MCF 10A (cell line): ENCODE results near the gene FAM89B. TPM values are rescaled to one million over a fixed set of nuclear protein-coding genes. Genes with fewer than 3 reads are reported as not detected.

Experiments used
- BruUV-seq: library from RNA; stranded (reverse); fragments of 400-500 nt; replicated peaks from 2 replicates; lab custom pipeline; 2021; lab: Mats Ljungman, UMichigan
- CTCF ChIA-PET: fragments of 300-600 bp; sonication (Branson Sonifier 250); formaldehyde crosslinking; extraction: SDS; loops from one replicate; lab custom pipeline; 2021; ENCODE audit warnings: antibody characterized with exemption, inconsistent platforms; lab: Yijun Ruan, JAX
- POLR2A ChIA-PET: fragments of 300-600, 350-650 bp; sonication (Branson Sonifier 250); formaldehyde crosslinking; extraction: SDS; loops from one replicate; lab custom pipeline; 2020; ENCODE audit warnings: antibody characterized with exemption, inconsistent platforms; lab: Yijun Ruan, JAX
- DNase-seq: peaks from one replicate; pipeline ENCODE4 v3.0.0-alpha.2; 2018; ENCODE audit not compliant: unreplicated experiment
- H3K27ac Mint-ChIP-seq: one replicate; pipeline ENCODE4 v1.8.0; 2022; ENCODE audit warnings: mild to moderate bottlenecking, low read depth, mixed read lengths; ENCODE audit not compliant: unreplicated experiment
- H3K27me3 Mint-ChIP-seq: one replicate; pipeline ENCODE4 v1.8.0; 2022; ENCODE audit warnings: mixed read lengths; ENCODE audit not compliant: insufficient read depth, unreplicated experiment
- H3K36me3 Mint-ChIP-seq: one replicate; pipeline ENCODE4 v1.8.0; 2022; ENCODE audit warnings: mild to moderate bottlenecking, moderate library complexity, mixed read lengths; ENCODE audit not compliant: insufficient read depth, unreplicated experiment
- H3K4me1 Mint-ChIP-seq: one replicate; pipeline ENCODE4 v1.8.0; 2022; ENCODE audit warnings: mixed read lengths; ENCODE audit not compliant: insufficient read depth, unreplicated experiment
- H3K4me3 Mint-ChIP-seq: one replicate; pipeline ENCODE4 v1.8.0; 2022; ENCODE audit warnings: mild to moderate bottlenecking, moderate library complexity, mixed read lengths; ENCODE audit not compliant: unreplicated experiment
- H3K9me3 Mint-ChIP-seq: one replicate; pipeline ENCODE4 v1.8.0; 2022; ENCODE audit warnings: mixed read lengths; ENCODE audit not compliant: unreplicated experiment
- intact Hi-C: fragments of 100-400 bp; cut with micrococcal nuclease; formaldehyde crosslinking; loops from 2 replicates; pipeline ENCODE4 v1.14.1; 2022
- total RNA-seq: library from RNA; stranded (reverse); gene quantifications from 2 replicates; pipeline ENCODE4 v1.2.3, GENCODE V29; 2022
- TF ChIP-seq, protein P1 (sequence below): fragments of 200-600 bp; IDR thresholded peaks from one replicate; pipeline ENCODE4 v1.8.0; 2022; ENCODE audit warnings: antibody characterized with exemption, mild to moderate bottlenecking; ENCODE audit not compliant: unreplicated experiment

Gene FAM89B
- total RNA-seq, 1 experiment from 2014 or later: 16.7 TPM

DNA sequence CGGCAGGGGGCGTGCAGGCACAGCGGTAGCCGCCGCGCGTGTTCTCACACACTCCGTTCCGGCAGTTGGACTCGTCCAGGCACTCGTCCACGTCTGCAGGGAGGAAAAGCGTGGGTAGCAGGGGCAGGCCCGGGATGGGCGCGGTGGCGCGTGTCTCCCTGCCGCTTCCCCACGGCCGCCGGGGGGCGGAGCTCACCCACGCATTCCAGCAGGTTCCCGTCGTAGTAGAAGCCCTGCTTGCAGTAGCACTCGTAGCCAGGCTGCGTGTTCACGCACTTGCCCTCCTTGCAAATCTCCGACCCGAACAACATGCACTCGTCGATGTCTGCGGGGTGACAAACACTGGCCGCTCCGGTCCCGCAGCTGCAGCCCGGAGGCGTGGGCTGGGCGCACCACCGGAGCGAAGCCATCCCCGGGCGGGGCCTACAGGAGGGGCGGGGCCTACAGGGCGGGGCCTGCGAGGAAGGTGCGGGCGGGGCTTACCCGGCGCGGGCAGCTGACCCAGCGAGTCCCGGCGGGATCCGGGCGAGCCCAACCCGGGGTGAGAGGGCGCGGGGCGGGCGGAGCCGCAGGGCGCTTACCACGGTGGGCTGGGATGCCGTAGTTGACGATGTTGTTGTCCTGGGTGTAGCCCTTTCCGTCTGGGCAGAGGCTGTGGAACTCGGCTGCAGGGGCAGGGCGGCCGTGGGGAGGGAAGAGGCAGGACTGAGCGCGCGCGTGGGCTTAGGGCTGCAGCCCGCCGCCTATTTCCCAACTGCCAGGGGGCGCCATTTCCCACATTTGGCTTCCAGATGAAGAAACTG is 31.8 kb upstream of the FAM89B start:
- no peaks in the 10 kb centered on the region for H3K36me3 Mint-ChIP-seq
- TF ChIP-seq, protein P1, sequence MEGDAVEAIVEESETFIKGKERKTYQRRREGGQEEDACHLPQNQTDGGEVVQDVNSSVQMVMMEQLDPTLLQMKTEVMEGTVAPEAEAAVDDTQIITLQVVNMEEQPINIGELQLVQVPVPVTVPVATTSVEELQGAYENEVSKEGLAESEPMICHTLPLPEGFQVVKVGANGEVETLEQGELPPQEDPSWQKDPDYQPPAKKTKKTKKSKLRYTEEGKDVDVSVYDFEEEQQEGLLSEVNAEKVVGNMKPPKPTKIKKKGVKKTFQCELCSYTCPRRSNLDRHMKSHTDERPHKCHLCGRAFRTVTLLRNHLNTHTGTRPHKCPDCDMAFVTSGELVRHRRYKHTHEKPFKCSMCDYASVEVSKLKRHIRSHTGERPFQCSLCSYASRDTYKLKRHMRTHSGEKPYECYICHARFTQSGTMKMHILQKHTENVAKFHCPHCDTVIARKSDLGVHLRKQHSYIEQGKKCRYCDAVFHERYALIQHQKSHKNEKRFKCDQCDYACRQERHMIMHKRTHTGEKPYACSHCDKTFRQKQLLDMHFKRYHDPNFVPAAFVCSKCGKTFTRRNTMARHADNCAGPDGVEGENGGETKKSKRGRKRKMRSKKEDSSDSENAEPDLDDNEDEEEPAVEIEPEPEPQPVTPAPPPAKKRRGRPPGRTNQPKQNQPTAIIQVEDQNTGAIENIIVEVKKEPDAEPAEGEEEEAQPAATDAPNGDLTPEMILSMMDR: peak; percentile 92
- CTCF ChIA-PET: interaction anchor here (0.6 to 3.7 kb wide), 30 partner anchors 10 to 1447 kb away, joined by 3 to 51 read pairs (median 6); partner anchors contain the start of genes FAM89B, PCNX3 and SCYL1
- intact Hi-C loops: loop anchor here (1.0 to 2.0 kb wide), 3 partner anchors 16 to 48 kb away; partner anchors contain the start of gene FAM89B
- peak overlapping the region; percentile 23 for H3K27ac Mint-ChIP-seq
- peaks cover 6% of the 10 kb centered on the region for H3K4me1 Mint-ChIP-seq
- POLR2A ChIA-PET: interaction anchor here (0.7 to 4.0 kb wide), 20 partner anchors 12 to 319 kb away, joined by 3 to 75 read pairs (median 4); partner anchors contain the start of genes DPF2, EHBP1L1, FAM89B and KAT5
- peak; percentile 87 for DNase-seq
- BruUV-seq: no TSS peak
- H3K4me3 Mint-ChIP-seq: peak overlapping the region; percentile 79
- no peaks in the 10 kb centered on the region for H3K27me3 Mint-ChIP-seq
- no peaks in the 10 kb centered on the region for H3K9me3 Mint-ChIP-seq

DNA sequence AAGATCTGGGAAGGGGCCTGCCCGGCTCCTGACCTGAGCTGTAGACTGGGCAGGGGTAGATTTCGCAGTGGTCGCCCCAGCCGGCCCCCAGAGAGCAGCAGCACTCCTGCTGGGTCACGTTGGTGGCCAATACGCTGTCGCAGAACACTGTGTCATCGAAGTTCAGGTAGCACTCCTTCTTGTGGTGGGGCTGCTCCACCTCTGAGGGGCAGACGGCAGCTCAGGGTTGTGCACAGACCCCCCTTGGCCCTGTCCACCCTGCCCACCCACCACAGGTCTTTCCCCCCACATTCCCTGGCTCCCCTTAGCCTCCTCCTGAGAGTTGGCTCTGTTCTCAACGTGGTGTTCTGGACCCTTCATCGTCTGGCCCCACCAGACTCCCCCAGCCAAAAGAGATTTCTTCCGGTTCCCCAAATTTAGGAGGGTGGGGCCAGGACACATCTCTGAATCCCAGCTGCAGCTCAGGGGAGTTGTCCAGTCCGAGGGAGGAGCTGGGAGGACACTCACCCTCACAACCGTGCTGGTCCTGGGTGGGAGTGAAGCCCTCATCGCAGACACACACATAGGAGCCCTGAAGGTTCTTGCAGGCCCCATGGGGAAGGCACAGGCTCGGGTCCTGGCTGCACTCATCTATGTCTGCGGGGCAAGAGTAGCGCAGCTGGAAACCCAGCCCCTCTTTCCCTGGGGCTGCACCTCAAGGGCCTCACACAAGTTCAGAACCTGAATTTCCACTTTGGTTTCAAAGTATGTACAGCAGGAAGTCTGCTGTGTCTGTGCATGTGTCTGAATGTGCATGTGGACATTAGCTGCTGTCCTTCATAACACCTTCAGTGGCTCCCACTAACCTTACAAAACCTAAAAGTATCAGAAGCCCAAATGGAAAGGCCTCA is 31.0 kb upstream of the FAM89B start:
- Mint-ChIP-seq H3K27me3 (no peaks in the 10 kb centered on the region), H3K27ac (peak overlapping the region; percentile 23), H3K9me3 (no peaks in the 10 kb centered on the region), H3K4me3 (peak overlapping the region; percentile 79), H3K36me3 (no peaks in the 10 kb centered on the region), H3K4me1 (peaks cover 6% of the 10 kb centered on the region)
- BruUV-seq: no TSS peak
- DNase-seq: no peak
- CTCF ChIA-PET: interaction anchor here (0.6 to 3.7 kb wide), 27 partner anchors 11 to 1269 kb away, joined by 3 to 51 read pairs (median 7); partner anchors contain the start of genes FAM89B, PCNX3 and SCYL1
- POLR2A ChIA-PET: interaction anchor here (0.9 to 4.0 kb wide), 16 partner anchors 11 to 208 kb away, joined by 3 to 75 read pairs (median 7); partner anchors contain the start of genes DPF2, EHBP1L1, FAM89B and KAT5
- intact Hi-C loops: loop anchor here (2.0 kb wide), 1 partner anchor 15 kb away; no protein-coding TSS in a partner anchor
- TF ChIP-seq, protein P1: no peak

DNA sequence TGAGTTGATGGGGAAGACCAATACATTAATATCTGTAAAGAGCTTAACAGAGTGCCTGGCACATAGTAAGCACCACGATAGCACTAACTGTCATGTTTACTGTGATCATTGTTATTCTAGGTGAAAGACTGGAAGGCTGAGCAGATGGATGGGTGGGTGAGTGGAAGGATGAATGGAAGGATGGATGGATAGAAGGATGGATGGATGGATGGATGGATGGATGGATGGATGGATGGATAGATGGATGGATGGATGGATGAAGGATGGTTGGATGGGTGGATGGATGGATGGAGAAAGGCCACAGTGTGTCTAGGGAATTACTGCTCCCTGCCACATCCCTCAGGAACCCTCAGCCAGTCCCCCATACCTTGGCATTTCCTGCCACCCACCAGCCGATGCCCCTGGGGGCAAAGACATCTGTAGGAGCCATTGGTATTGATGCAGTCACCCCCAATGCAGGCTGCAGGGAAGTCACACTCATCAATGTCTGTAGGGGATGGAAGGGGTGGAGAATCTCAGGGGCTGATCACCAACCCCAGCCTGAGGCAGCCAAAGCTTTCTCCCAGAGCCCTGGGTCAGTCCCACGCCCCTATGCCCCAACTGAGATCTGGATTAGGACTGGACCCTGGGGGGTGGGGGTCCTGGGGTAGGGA is 29.5 kb upstream of the FAM89B start:
- Mint-ChIP-seq H3K36me3 (no peaks in the 10 kb centered on the region), H3K27me3 (no peaks in the 10 kb centered on the region), H3K4me3 (no peak overlapping the region), H3K4me1 (peaks cover 6% of the 10 kb centered on the region), H3K27ac (no peak overlapping the region), H3K9me3 (no peaks in the 10 kb centered on the region)
- CTCF ChIA-PET: interaction anchor here (0.7 to 3.7 kb wide), 4 partner anchors 28 to 51 kb away, joined by 3 to 51 read pairs (median 14); partner anchors contain the start of gene FAM89B
- TF ChIP-seq, protein P1: no peak
- no peak for DNase-seq
- BruUV-seq: no TSS peak
- POLR2A ChIA-PET: interaction anchor here (0.5 to 4.0 kb wide), 4 partner anchors 9 to 680 kb away, joined by 3 to 75 read pairs (median 3); partner anchors contain the start of genes FAM89B and ZNRD2
- intact Hi-C loops: no loop called here
